HG03460 (cell line): ENCODE results near the gene RXRA.
A peak's percentile ranks its signal among the peaks of the same experiment; 100 is the strongest.

Experiments
- ATAC-seq: cut with Tn5 transposase; IDR thresholded peaks from one replicate; pipeline ENCODE4 v1.9.1; 2021; ENCODE audit not compliant: unreplicated experiment

Gene RXRA

DNA sequence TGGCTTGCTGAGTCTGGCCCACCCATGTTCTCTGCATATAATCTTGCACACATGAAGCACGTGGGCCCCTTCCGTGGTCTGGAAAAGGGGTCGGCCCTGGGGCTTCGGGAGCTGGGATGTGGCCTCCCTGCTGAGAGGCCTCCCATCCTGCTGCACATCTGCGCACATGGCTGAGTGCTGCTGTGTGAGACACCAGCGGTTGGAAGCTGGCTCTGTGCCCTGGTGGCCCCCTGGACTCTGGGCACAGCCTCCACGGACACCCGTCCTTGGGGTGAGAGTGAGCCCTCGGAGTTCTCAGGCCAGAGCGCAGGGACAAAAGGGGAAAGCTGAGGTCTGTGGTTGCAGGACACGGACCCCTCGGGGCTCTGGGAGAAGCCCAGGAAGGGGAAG lies 115.8 kb downstream of the RXRA start:
- ATAC-seq, result no peak

DNA sequence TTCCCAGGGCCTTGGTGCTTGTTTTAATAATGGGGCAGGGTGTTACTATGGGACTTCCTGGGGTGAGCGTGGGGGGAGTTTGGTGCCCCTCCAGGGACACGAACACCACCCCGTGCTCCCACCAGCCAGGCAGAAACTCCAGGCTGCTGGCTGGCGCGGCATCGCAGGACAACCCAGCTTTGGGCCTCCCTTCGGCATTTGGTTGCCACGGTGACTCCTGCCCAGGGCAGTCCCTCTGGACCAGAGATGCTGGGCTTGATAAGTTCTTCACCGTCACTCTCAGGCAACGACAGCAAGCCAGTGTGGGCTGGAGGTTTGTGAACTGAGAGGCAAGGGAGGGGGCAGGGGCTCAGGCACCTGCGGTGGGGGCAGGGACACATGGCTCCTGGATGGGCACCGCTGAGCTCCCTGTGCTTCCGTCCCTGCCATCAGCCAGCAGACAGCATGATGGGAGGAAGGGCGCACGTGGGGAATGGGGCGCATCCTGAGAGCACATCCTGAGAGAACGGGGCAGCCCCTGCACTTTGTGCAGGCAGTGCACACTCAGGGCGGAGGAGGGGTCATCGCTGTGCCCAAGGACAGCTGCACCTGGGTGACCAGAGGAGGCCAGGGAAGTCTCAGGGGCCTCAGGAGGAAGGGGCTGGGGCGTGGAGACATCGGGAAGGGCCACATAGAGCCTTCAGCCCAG lies 116.4 kb downstream of the RXRA start:
- ATAC-seq, result no peak

- peak; percentile 84 for ATAC-seq
Observed at GRCh38 chr9:134443174-134444037, 117.2 kb downstream of the RXRA start.

- no peak for ATAC-seq
Observed at GRCh38 chr9:134444038-134444315, 117.7 kb downstream of the RXRA start.

GRCh38 chr9:134445000-134445399 lies 118.7 kb downstream of the RXRA start:
- no peak for ATAC-seq

DNA sequence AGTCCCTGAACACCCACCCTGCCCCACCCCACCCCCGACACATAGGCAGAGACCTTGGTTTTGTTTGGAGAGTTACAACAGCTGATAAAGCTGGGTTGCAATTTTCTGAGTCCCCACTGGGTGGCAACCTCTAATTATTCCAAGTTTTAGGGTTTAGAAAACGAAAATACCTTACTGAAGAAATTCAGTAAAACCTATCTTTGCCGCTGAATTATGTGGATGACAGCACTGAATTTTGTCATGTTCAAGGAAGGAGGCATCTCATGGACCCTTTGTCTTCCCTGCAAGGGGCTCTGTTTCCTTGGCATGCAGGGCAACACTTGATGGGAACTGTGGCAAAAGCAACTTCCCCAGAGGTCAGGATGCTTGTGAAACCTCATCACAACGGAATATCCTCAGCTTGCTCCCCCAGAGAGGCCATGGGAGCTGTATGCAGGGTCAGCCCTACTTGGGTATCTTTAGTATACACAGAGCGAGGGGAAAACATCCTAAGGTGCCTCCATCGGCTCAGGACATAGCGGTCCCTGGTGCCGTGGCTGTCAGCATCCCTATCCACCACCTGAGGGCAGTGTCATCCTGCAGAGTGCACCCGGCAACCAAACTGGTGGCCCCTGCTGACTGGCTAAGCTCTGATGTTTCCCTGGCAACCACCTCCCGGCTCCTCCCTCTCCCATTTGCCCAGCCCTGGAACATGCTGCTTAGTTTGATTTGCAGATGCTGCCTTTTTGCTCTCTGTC lies 123.1 kb downstream of the RXRA start:
- peak; percentile 77 for ATAC-seq

- ATAC-seq, result no peak
Observed at GRCh38 chr9:134451700-134452458, 125.6 kb downstream of the RXRA start.

GRCh38 chr9:134452728-134453127 lies 126.5 kb downstream of the RXRA start:
- no peak for ATAC-seq

DNA sequence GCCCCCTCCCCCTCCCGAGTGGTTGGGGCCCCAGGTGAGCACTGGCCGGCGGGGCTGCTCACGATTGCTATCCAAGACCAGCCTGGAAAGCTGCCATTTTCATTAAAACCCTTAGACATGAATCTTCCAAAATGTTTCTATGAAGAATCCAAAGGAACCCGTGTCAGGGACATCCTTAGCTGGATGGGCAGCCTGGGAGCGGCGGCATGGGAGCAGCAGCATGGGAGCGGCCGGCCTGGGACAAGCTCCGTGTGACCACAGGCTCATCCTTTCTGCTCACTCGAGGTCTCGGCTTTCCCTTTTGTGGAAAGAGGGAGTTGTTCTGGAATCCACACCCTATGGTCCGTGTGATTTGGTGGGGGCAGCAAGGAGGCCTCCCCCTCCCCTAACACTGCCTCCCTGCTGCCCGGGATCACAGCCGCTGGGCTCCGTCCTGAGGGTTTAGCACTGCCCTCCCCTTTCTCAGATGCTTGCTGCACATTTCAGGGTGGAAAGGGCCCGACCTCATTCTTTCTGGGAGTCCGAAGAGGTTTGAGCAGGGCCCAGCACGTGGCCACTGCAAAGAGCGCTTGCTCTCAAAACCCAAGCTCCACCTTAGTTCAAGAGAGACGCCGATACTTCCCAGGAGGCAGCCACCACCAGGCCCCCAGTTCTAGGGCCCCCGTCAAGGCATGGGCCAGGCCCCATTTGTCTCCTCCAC lies 127.7 kb downstream of the RXRA start:
- ATAC-seq, result no peak

DNA sequence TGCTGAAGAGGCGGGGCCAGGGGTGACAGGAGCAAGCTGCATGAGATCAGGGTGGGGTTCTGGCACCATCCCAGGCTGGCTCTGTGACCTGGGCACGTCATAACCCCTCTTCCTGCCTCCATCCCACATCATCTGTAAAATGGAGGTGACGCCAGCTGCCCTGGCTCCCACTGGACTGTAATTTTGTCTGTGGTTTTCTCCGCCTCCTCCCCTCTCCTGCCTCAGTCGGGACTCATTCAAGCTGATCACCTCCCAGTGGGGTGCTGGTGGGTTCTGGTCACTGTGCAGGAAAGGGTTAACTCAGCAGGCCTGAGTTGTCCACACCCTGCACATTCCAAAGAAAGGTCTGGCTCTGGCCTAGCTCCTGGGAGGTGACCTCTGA lies 128.2 kb downstream of the RXRA start:
- ATAC-seq, result no peak

DNA sequence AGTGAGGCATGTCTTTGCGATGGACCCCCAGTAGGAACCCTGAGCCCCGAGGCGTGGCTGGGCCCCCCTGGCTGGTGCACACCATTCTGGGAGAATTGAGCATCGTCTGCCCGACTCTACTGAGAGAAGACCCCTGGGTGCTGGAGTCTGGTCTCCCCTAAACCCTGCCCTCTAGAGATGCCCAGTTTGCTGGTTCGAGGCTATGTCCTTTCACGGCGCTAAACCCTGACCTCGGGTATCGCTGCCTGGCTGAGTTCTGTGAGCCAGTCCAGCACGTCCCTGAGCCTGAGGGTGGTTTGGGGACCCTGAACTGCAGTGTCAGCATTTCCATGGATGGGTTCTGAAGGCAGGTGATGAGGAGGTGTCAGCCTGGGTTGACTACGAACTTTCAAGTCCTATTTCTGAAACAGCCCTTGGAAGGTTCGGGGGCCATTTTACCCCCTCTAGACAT lies 128.8 kb downstream of the RXRA start:
- ATAC-seq, result no peak

DNA sequence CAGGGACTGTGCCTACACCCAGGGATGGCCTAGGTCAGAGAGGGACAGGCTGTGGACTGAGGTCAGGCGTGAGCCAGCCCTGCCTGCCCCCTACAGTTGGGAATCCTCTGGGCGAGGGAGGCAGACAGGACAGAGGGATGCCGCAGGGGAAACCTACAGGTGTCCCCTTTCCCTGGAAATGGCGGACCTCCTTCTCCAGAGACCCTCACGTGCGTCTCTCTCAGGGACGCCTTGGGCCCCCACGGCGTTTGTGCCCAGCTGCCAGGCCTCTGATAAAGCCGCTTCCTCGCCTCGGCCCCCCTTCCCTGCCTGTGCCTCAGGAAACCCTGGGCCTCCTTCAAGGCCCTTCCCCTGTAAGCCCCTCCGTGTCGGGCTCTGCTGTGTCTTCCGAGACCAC lies 129.3 kb downstream of the RXRA start:
- no peak for ATAC-seq

DNA sequence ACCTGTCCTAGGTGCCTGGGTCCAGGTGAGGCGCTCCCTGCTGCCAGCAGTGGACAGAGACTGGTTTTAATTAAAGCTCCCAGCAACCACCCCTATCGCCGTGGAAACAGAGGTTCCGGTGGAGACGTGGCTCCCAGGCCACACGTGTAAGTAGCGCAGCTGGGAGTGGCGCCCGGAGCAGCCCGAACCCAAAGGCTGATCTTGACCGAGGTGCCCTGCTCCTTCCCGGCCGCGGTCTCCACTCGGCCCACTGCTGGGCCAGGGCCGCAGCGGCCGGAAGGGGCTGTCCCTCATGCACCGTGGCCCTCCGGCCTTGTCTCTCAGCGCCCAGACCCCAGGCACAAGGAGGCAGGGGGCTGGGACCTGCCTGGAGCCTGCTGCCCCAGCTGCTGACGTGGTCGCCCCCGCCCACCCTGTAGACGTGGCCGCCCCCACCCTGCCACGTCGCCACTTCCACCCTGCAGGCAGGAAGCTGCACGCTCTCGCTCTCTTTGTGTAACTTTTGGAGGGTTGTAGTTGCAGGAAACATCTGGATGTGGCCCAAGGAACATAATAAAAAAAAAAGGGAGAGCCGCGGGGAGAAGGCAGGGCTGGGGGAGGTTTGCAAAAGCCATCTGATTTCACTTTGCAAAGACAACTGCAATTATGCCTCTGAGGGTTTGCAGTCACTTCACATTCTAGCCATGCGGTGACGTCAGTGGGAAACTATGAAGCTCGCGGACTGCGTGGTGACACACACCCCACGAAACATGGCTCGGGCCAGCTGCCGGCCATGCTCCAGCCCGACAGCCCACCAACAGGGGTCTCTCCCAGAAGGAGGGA lies 129.9 kb downstream of the RXRA start:
- ATAC-seq, result no peak

DNA sequence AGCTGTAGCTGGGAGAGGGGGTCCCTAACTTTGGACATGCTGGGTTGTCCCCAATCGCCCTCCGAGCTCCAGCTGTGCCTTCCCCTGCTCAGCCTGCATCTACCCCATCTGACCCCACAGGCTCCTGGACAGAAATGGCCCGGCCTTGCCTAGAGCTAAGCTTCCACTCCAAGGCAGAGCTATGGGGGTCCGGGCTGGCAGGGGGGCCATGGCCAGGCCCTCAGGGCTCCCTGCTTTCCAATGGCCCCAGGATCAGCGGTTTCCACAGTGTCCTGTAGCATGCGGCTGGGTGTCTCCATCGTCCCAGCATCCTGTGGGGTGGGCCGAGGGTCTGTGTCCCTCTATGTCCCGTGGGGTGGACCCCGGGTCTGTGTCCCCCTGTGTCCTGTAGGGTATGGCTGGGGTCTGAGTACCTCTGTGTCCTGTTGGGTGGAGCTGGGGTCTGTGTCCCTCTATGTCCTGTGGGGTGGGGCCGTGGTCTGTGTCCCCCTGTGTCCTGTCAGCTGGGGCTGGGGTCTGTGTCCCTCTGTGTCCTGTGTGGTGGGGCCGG lies 130.6 kb downstream of the RXRA start:
- no peak for ATAC-seq

DNA sequence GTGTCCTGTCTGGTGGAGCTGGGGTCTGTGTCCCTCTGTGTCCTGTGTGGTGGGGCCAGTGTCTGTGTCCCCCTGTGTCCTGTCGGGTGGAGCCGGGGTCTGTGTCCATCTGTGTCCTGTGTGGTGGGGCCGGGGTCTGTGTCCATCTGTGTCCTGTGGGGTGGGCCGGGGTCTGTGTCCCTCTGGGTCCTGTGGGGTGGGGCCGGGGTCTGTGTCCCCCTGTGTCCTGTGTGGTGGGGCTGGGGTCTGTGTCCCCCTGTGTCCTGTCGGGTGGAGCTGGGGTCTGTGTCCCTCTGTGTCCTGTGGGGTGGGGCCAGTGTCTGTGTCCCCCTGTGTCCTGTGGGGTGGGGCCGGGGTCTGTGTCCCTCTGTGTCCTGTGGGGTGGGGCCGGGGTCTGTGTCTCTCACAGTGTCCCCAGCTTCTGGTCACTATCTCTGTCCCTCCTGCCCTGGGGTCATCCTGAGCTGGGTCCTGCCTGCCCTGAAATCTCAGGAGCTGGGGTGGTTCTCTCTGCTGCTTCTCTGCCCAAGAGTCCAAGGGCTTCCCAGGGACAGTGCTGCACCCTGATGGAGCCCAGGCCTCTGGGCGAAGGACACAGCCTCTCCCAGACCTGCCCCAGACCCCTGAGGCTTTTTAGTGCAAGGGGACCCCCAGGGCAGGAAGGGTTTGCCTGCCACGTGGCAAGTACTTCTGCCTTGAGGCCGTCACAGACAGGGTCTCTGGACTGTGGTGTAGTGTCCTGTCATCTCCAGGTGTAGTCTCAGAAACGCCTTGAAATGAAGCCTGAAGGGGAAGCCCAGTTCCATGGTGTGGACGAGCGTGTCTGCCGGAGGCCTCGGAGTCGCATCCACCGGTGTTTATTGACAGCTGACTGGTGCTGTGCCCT lies 131.3 kb downstream of the RXRA start:
- ATAC-seq, result no peak

- ATAC-seq, result no peak
Observed at GRCh38 chr9:134458207-134459108, 132.2 kb downstream of the RXRA start.

DNA sequence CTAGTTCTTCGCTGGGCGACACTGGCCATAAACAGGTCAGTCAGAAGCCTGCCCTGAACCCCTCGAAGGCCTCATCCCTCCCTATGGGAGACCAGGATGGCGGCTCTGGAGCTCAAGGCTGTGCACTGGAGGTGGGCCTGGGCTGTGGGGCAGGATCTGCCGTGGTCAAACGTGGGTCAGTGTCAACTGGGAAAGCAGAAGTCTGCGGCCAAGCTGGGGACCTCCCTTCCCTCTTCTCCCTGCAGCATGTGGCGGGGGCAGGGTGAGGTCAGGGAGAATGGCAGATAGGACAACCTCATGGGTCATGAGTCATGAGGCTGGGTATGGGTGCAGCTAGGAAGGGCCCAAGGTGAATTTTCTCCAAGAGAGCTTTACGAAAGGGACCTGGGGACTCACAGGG lies 132.9 kb downstream of the RXRA start:
- no peak for ATAC-seq

GRCh38 chr9:134459573-134459972 lies 133.3 kb downstream of the RXRA start:
- ATAC-seq, result no peak
